ENCODE measurements around the gene TAS1R3. TPM values are rescaled to one million over a fixed set of nuclear protein-coding genes. Genes with fewer than 3 reads are reported as not detected.

TAS1R3 gene
- total RNA-seq, 2 donors from 2014 or later, result 0.09 to 0.35 TPM

DNA sequence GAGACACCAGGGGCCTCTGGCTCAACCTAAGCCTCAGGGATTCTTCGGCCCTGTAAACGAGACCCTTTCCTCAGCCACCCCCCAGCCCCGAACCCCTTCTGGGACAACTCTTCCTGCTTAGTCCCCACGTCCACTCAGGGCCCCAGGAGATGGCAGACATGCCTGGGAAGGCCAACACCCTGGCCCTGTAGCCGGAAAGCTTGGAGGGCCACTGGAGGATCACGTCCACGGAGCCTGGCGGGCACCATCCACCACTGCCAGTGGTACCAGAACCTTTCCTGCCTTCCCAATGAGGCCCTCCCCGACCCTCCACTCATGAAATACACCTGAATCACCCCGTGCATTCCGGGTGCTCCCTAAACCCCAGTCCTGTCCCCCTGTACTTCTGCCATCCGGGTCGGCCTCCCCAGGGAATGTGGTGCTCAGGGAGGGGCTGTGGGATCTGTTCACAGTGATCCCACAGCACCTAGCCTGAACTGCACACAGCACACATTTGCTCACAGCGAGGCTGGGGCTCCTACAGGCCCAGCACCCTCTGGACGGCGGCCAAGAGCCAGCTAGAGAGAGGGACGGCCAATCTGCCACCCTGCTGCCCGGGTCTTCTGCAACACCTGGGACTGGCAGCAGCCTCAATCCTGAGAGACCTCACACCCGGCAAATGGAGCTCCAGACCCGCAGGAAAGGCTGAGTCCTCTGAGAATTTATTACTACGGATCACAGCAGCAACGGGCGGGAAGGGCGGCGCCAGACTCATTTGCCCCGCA lies 42.2 kb downstream of the TAS1R3 start:
- no peaks in the 10 kb centered on the region for H3K9me3 ChIP-seq (ENCODE audit: control insufficient read depth, low read length)
- DNase-seq, result no peak
- H3K27me3 ChIP-seq (ENCODE audit: control insufficient read depth, insufficient read depth, low read length, poor library complexity, severe bottlenecking), result no peaks in the 10 kb centered on the region
- peaks cover 4% of the 10 kb centered on the region for H3K4me1 Mint-ChIP-seq
- H3K4me3 ChIP-seq (ENCODE audit: low read length), result peak overlapping the region; percentile 86
- TF ChIP-seq, protein P1, sequence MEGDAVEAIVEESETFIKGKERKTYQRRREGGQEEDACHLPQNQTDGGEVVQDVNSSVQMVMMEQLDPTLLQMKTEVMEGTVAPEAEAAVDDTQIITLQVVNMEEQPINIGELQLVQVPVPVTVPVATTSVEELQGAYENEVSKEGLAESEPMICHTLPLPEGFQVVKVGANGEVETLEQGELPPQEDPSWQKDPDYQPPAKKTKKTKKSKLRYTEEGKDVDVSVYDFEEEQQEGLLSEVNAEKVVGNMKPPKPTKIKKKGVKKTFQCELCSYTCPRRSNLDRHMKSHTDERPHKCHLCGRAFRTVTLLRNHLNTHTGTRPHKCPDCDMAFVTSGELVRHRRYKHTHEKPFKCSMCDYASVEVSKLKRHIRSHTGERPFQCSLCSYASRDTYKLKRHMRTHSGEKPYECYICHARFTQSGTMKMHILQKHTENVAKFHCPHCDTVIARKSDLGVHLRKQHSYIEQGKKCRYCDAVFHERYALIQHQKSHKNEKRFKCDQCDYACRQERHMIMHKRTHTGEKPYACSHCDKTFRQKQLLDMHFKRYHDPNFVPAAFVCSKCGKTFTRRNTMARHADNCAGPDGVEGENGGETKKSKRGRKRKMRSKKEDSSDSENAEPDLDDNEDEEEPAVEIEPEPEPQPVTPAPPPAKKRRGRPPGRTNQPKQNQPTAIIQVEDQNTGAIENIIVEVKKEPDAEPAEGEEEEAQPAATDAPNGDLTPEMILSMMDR (conservative IDR thresholded peaks at IDR 0.05), result no peak
- peak overlapping the region; percentile 76 for H3K4me3 Mint-ChIP-seq
- H3K27ac ChIP-seq (ENCODE audit: low read depth, low read length), result no peak overlapping the region
- H3K36me3 Mint-ChIP-seq (ENCODE audit: low read depth), result peaks cover 8% of the 10 kb centered on the region
- peaks cover 12% of the 10 kb centered on the region for H3K36me3 ChIP-seq (ENCODE audit: control insufficient read depth, insufficient read depth, low read length)
- no peaks in the 10 kb centered on the region for H3K4me1 ChIP-seq (ENCODE audit: control insufficient read depth, insufficient read depth, low read length)
- H3K9ac ChIP-seq (ENCODE audit: extremely low read depth, low read length, poor library complexity, severe bottlenecking), result peak overlapping the region; percentile 85
- no peaks in the 10 kb centered on the region for H3K9me3 Mint-ChIP-seq
- 92 to 95% methylated on average over 20 to 26 of the region's 26 CpGs for WGBS, 2 experiments (ENCODE audit: insufficient coverage in 1 of 2, insufficient read length in 1 of 2)
- H3K27ac Mint-ChIP-seq, result no peak overlapping the region
- H3K27me3 Mint-ChIP-seq (ENCODE audit: insufficient read depth), result peaks cover 5% of the 10 kb centered on the region

DNA sequence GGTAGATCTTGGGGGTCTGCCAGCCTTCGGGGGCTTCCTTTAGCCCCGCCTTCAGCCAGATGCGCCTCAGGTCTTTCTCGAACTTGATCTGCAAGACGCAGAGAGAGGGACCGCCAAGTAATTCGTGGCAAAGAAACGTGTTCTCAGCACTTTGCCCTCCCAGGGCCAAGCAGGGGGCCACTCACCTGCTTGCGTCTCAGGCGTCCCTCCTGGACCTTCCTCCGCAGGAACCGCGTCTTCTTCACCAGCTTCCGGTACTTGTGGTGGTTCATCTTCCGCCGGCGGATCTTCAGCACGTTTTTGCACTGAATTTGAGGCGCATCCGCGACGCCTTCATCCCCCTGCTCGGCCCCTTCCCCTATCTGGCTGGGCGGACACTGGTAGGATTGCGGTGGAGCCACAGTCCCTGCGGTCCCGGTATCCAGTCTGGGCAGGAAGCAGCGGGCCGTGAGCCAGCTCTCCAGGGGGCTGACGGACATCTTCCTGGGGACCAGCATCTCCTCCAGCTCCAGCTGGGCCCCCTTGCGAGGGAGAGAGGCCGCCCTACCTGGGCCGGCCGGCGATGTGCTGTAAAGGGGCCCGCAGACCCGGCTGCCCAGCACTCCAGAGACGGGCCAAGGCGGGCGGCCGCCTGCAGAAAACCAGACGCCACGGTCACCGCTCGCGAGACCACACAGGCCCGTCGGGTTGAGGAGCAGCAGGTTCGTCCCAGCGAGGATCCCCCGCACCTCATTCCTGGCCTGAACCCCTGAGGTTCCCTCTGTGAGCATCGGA lies 42.9 kb downstream of the TAS1R3 start:
- H3K27me3 ChIP-seq (ENCODE audit: control insufficient read depth, insufficient read depth, low read length, poor library complexity, severe bottlenecking), result no peaks in the 10 kb centered on the region
- H3K4me3 ChIP-seq (ENCODE audit: low read length), result peak overlapping the region; percentile 86
- TF ChIP-seq, protein P1 (conservative IDR thresholded peaks at IDR 0.05), result no peak
- no peak for DNase-seq
- no peaks in the 10 kb centered on the region for H3K4me1 ChIP-seq (ENCODE audit: control insufficient read depth, insufficient read depth, low read length)
- peak overlapping the region; percentile 85 for H3K9ac ChIP-seq (ENCODE audit: extremely low read depth, low read length, poor library complexity, severe bottlenecking)
- H3K36me3 ChIP-seq (ENCODE audit: control insufficient read depth, insufficient read depth, low read length), result peaks cover 12% of the 10 kb centered on the region
- peaks cover 8% of the 10 kb centered on the region for H3K36me3 Mint-ChIP-seq (ENCODE audit: low read depth)
- H3K4me1 Mint-ChIP-seq, result peaks cover 4% of the 10 kb centered on the region
- peak overlapping the region; percentile 80 for H3K27ac Mint-ChIP-seq
- WGBS, 2 experiments (ENCODE audit: insufficient coverage in 1 of 2, insufficient read length in 1 of 2), result 59 to 71% methylated on average over 36 to 52 of the region's 52 CpGs
- H3K9me3 ChIP-seq (ENCODE audit: control insufficient read depth, low read length), result no peaks in the 10 kb centered on the region
- H3K4me3 Mint-ChIP-seq, result peak overlapping the region; percentile 76
- peaks cover 3% of the 10 kb centered on the region for H3K27me3 Mint-ChIP-seq (ENCODE audit: insufficient read depth)
- H3K9me3 Mint-ChIP-seq, result no peaks in the 10 kb centered on the region
- no peak overlapping the region for H3K27ac ChIP-seq (ENCODE audit: low read depth, low read length)

DNA sequence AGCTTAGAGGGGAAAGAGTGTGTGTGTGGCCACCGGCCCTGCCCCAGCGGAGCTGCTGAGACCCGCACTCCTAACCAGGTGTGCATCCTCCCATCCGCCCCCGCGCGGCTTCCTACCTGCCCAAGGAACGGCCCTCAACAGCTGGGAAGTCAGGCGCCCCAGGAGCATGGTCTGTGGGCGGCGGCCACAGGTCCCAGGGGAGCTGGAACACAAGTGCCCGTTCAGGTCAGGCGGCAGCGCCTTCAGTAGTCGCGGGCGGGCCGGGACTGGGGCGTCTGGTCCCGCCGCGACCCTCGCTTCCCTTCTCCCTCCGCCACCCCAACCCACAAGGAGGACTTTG lies 43.5 kb downstream of the TAS1R3 start:
- peak overlapping the region; percentile 86 for H3K4me3 ChIP-seq (ENCODE audit: low read length)
- DNase-seq, result peak; percentile 55
- H3K9ac ChIP-seq (ENCODE audit: extremely low read depth, low read length, poor library complexity, severe bottlenecking), result peak overlapping the region; percentile 85
- H3K4me1 ChIP-seq (ENCODE audit: control insufficient read depth, insufficient read depth, low read length), result no peaks in the 10 kb centered on the region
- H3K27ac ChIP-seq (ENCODE audit: low read depth, low read length), result peak overlapping the region; percentile 72
- H3K4me3 Mint-ChIP-seq, result peak overlapping the region; percentile 76
- H3K27me3 ChIP-seq (ENCODE audit: control insufficient read depth, insufficient read depth, low read length, poor library complexity, severe bottlenecking), result no peaks in the 10 kb centered on the region
- H3K9me3 ChIP-seq (ENCODE audit: control insufficient read depth, low read length), result no peaks in the 10 kb centered on the region
- H3K36me3 ChIP-seq (ENCODE audit: control insufficient read depth, insufficient read depth, low read length), result peaks cover 12% of the 10 kb centered on the region
- H3K27me3 Mint-ChIP-seq (ENCODE audit: insufficient read depth), result no peaks in the 10 kb centered on the region
- peaks cover 8% of the 10 kb centered on the region for H3K36me3 Mint-ChIP-seq (ENCODE audit: low read depth)
- peak overlapping the region; percentile 80 for H3K27ac Mint-ChIP-seq
- H3K4me1 Mint-ChIP-seq, result peaks cover 4% of the 10 kb centered on the region
- TF ChIP-seq, protein P1 (conservative IDR thresholded peaks at IDR 0.05), result no peak
- 1% methylated on average over 14 to 24 of the region's 24 CpGs for WGBS, 2 experiments (ENCODE audit: insufficient coverage in 1 of 2, insufficient read length in 1 of 2)
- no peaks in the 10 kb centered on the region for H3K9me3 Mint-ChIP-seq
